Renal cortex interstitium (tissue), 11 donors: ENCODE measurements around the gene POU6F2. TPM values are rescaled to one million over a fixed set of nuclear protein-coding genes. Genes with fewer than 3 reads are reported as not detected.
A peak's percentile ranks its signal among the peaks of the same experiment; 100 is the strongest.
"Not testable (repeated sequence)": the region's sequence is repeated elsewhere in the genome, so short reads cannot be mapped to it uniquely, and the experiment has no call there.

Experiments
- DNase-seq, 11 donors: peaks; one replicate each; pipeline ENCODE4 v3.0.0-alpha.2; 2013; ENCODE audit warnings: low read depth in 9 of 11, low spot score in 4 of 11; ENCODE audit errors: extremely low read depth in 1 of 11
- polyA plus RNA-seq, 3 donors: library from polyadenylated mRNA; unstranded; fragments of 120-200 nt; gene quantifications; one replicate each; pipeline ENCODE4 v1.2.1, GENCODE V29; 2013; ENCODE audit not compliant: insufficient read length in 3 of 3

Gene POU6F2
- polyA plus RNA-seq, 3 donors, result 0.11 to 0.35 (median 0.26) TPM

DNA sequence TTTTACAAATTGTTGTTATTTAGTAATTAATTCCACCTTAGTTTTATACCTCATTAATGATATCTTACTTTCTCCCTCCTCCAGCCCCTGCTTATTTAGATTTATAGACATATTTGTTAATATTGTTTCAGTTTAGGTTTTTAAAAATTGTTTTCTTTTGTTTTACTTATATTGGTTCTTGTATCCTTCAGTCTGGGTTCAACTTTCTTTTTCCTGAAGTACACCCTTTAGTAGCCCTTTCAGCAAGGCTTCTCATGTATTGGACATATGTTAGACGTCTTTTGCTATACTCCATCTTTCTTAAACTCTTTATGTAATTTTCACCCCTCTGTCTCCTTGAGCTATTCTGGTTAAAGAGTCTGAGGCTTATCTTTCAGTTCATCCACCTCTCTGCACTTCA lies 12.8 kb upstream of the POU6F2 start:
- no peak for DNase-seq

DNA sequence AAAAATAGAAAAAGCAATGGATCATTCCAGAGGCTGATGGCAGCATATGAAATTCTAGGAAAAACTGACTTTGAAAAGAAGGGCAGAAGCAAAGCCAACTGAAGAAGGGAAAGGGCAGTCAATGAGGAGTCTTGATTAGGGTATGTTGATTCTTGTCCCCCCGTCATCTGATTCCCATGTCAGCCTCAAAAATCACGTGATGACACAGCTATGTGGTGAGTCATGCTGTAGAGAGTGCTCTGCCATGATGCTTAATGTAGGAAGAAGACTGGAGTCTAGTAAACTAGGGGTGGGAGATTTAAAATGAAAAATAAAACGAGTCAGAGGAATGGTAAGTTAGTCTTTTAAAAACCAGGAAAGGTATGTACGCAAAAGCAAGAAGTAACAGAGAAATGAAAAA lies 3.9 kb upstream of the POU6F2 start:
- DNase-seq, result no peak

DNA sequence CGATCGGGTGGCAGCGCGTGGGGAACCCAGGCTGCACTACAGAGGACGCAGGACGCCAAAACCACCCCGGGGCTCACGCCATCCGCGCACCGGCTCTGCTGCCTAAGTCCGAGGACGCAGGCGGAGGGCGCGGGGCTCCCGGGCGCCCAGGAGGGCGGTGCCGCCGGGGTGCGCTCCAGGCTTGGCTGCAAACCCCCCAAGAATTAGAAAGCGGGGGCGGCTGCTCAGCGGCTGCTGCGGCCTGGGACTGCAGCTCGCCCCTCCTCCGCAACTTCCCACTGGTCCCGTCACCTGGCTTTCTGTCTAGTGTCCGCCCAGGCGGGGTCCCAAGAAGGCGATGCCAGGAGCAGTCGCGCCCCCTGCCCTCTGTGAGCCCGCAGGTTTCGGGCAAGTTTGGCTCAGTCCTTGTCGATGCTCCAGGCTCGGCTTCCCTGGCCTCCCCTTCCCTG lies 1.7 kb upstream of the POU6F2 start:
- peak in 4 of 11 donors; percentile 10 to 16 (median 12) for DNase-seq

DNA sequence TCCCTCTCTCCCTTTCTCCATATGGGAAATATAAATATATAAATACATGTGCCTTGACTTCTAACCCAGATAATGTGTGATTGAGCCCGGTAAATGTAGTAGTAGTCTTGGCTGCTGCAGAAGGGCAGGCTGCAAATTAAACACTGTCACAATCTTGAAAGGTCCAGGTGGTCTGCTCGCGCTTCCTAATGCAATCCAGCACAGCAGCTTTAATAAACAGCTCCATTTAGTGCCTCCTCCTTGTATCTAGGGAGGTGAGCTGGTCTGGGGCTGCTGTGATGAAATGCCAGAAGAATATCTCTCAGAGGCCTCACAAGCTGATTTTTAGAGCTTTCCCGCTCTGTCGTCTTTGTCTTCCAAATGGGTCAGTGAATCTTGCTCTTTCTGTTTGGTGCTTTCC lies 782 bp downstream of the POU6F2 start:
- DNase-seq, result no peak

DNA sequence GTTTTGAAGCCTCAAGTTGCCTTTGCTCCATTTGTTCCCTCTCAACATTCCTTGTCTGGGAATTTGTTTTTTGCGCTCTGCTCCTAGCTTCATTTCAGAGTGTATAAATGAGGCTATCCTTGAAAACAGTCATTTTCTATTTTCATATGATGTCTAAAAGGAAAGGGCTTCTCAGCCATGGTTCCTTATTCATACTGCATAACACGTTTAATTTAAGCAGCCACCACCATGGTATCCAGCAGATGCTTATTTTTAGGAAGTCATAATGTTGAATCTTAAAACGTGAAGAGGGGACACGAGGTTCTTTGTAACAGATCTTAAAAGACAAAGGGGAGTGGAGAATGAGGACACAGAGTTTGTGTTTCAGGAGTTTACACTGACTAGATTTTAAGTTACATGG lies 14.5 kb downstream of the POU6F2 start:
- no peak for DNase-seq

DNA sequence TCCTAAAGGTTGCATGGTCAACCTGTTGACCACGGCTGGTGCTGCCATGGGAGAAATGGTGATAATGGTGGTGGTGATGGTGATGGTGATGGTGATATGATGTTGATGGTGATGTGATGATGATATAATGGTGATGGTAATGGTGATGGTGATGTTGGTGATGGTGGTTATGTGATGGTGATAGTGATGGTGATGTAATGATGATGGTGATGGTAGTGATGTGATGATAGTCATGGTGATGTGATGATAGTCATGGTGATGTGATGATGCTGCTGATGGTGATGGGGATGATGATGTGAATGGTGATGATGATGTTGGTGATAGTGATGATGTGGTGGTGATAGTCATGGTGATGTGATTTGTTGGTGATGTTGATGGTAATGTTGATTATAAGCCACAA lies 23.9 kb downstream of the POU6F2 start:
- DNase-seq, result no peak

DNA sequence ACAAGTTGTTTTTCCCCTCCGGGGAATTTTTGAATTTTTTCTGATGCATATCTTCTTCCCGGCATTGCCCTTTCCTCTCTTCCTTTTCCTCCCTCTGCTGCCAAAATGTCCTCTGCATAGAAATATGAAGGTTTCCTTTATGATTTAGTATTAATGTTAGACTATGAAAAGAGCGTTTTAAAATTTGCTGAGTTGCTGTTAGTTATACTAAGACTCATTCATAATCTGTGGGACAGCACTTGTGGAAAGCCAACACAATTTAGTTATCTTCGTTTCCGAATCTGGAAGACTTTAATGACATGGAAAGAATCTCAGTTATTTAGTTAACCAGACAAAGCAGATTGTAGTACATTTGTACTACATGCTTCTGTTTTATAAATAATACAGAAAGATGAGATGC lies 25.0 kb downstream of the POU6F2 start:
- no peak for DNase-seq

DNA sequence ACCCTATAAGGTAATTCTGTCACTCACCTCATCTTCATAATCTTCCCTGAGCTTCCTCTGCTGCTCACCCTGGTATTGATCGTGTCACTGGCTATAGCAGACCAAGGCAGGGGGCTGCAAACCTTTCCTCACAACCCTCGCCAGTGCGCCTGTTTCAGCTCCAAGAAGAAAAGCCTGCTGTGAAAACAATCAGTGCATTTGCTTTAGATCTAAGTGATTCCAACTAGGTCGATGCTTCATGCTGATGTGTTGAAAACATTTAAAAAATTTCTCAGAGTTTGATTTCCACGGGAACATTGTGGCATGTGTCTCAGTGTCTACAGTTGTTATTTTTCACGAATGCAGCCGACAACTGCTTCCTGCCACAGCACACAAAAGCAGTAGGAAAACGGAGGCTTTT lies 27.3 kb downstream of the POU6F2 start:
- no peak for DNase-seq

DNA sequence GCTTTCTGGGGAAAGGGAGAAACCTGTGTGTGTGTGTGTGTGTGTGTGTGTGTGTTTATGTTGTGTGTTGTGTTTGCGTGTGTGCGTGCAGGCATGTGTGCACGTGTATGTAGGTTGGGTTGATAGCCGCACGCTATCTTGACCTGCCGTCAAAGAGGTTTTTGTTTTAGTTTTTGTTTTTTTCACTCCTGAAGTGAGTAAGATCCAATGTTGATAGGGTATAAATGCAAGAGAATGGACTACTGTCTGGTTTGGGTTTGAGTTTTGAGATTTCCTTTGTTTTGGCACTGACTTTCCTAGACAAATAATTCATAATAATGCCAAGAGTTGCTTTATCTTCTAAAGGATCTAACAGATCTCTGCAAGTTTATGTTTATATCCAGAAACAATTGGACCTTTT lies 27.8 kb downstream of the POU6F2 start:
- no peak for DNase-seq

DNA sequence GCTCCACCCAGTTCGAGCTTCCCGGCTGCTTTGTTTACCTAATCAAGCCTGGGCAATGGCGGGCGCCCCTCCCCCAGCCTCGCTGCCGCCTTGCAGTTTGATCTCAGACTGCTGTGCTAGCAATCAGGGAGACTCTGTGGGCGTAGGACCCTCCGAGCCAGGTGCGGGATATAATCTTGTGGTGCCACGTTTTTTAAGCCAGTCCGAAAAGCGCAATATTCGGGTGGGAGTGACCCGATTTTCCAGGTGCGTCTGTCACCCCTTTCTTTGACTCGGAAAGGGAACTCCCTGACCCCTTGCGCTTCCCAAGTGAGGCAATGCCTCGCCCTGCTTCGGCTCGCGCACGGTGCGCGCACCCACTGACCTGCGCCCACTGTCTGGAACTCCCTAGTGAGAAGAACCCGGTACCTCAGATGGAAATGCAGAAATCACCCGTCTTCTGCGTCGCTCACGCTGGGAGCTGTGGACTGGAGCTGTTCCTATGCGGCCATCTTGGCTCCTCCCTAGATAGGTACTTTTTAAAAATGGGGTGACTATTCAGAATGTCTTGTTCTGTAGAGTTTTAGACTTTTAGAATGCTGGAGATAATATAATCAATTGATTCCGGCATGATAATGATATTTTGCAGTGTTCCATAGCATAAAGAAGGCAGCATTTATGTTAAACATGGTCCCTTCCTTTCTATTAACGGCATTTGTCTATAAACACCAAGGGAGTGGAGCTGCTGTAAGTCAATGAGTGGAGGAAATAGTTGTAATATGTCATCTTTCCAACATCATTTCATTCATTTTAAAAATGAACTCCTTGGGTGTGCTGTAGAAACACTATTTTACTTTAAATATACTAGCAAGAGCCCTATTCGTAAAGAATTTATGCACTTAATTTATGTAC lies 35.6 kb downstream of the POU6F2 start:
- DNase-seq, result not testable (repeated sequence)

DNA sequence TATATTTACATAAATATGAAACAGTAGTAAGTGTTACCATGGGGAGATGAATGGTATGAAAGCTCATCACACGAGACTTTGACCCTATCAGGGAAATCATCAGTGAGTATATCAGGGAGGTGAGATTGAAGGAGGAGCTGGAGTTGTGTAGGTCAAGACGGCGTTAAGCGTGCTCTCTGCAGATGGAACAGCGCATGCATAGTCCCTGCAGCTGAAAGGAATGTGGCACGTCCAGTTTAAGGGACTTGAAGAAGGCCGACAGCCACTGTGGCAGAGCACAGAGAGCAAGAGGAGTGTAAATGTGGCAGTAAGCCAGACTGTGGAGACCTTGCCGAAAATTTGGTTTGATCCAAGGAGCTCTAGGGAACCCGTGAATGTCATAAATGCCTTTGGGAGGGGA lies 38.9 kb downstream of the POU6F2 start:
- peak in 9 of 11 donors; percentile 6 to 35 (median 16) for DNase-seq

DNA sequence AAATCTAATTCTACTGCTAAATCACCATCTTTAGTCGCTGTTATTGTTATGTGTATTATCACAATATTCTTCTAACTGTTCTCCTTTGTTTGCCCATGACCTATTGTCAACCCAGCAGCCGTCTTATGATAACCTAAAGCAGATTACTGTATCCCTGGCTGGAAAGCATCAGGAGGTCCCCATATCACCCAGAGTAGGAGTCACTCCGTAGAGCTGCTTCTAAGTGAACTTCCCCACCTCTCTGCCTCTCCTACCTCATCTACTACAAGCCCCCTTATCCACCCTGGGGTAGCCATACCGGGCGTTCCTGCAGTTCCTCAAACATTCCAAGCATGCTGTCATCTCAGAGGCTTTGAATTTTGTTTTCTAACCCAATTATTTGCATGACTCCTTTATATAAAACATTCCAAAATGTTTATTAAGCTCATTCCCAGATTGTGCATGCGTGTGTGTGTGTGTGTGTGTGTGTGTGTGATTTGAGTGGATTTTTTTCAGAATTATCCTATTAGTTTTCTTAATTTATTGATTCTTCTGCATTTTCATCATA lies 39.7 kb downstream of the POU6F2 start:
- DNase-seq, result no peak

DNA sequence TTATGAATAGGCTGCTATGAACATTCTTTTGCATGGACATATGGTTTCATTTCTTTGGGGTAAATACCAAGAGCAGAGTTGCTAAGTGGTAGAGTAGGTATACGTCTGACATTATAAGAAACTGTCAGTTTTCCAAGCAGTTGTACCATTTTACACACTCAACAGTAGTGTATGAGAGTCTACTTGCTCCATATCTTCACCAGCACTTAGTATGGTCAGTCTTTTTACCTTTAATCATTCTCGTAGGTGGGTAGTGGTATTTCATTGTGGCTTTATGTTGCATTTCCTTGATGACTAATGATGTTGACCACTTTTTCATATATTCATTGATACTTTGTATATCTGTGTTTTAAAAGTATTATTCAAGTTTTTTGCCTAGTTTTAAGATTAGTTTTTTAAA lies 45.1 kb downstream of the POU6F2 start:
- DNase-seq, result no peak

DNA sequence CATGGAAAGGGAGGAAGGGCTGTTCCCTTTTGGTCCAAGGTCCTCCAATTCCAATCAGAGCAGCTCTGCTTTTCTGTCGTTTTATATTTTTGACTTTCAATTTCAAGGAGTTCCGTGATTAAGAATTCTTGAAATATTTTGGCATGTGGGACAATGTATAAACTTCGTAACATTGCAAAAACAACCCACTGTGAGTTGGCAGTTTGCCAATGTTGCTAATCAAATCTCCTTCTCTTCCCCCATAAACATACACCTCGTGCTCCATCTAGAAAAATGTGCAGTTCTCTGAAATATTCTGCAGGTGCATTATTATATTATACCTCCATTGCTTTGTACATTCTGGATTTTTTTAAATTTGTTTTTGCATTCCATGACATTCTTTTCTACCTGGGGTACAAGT lies 49.8 kb downstream of the POU6F2 start:
- DNase-seq, result no peak

DNA sequence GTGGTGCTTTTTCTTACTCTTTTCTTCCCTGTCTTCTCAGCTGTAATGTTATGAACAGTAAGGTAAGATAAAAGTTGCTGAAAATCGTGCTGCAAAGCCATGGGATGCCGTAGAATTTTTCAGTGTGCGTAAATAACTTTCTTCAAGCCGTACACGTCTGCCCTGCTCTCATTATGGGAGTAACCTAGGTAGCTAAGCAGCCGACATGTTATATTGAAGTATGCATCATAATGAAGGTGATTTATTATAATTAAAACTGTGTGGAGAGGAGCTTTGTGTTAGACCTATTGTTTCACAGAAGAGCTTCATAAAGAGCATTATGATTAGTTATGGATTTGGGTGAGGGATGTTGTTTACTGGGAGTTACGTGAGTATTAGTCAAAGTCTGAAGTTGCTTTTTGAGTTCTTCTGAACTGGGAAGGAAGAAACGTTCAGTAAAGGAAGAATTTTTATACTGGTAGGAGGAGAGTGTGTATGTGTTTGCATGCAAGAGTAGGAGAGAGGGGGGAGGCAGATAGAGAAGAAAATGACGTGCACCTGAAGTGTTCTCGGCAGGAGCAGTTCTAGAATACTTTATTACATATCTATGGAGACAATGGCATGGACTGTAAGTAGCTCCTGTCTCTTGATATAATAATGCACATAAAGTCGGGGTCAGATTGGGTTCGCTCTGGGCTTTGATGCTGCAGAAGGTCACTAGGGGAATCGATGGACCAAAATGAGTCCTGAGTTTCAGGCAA lies 56.3 kb downstream of the POU6F2 start:
- no peak for DNase-seq

DNA sequence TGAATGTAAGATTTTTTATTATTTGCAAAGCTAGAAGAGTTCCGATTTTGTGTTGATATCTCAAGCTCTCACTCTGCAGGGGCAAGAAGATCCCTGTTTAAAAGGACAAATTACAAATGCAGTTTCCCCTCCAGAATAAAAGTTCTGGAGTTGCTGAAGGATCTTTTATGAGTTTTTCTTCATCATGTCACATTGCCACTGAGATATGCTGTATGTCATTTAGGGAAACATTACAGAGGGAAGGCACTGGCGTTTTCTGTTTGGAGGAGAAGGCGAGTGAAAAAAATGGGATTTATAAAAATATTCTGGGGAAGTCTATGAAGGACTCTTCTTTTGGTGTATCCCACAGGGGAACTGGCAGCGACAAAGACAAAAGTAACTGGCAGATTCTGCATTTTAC lies 57.4 kb downstream of the POU6F2 start:
- no peak for DNase-seq

DNA sequence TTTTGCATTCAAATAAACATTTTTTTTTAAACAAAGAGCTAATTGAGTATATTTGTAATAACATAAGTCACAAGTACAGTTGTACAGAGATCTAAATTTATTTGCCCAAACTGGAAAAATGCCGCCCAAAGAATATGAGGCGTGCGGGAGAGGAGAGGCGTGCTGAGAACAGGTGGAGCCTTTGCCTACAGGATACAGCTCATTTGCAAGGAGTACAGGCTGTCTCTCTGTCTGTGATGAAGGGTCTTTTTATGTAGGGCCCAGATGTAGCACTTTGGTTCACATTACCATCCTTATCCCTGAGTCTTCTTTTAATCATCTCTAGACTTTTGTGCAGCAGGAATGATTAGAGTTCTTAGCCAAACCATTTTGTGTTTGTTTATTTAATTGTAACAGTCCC lies 58.2 kb downstream of the POU6F2 start:
- no peak for DNase-seq

DNA sequence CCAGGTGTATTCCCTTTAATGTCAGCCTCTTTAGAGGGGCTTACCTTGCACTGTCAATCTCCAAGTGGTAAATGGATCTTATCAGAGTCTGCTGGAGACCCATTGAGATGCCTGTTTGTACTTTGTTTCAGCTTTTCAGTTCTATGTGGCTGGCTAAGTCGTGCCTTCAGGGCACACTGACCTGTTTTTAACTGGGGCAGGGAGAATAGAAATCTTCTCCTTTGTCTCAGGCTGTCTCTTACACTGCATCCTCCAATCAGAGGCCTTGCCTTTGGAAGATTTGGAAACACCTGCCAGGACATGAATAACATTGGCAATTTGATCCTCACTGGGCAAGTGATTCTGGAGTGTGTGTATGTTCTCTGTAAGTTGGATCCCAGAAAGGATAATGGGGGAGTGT lies 65.0 kb downstream of the POU6F2 start:
- no peak for DNase-seq

DNA sequence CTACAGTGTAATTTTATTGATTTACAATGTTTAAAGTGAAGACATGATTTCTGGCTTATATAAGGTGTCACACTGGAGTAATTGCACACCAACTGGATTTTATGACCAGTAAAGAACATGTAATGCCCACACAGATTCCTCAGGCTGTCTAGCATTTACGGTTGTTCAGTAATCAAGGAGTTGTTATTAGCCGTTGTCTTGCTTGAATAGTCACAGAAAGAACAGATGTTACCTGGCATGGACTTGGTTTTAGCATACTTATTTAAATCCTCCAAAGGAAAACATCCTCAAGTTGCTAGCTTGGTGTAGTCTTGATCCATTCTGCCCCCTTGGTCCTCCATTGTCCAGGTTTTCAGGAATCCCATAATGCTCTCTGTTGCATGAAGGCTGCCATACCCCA lies 65.8 kb downstream of the POU6F2 start:
- no peak for DNase-seq

DNA sequence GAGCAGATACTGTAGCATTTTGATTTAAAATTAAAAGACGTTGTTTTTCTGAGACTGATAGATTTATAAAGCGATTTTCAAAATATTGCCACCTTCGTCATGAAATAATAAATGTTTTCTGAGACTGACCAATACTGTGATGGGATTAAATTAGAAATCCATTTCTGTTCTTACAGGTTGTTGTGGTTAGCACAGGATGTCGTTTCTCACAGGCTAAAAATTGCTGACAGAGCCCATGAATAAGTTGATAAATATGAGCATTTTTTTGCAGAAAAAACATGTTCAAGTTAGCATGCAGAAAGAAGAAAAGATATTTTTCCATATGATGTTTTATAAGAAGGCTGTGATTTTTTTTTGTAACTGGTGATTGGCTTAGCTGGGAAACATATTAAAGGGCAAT lies 66.8 kb downstream of the POU6F2 start:
- DNase-seq, result no peak
